Stimulated activated CD8-positive, alpha-beta memory T cell treated with anti-CD3 and anti-CD28 coated beads, Interleukin-4, amount 100 ng/mL, for 24 hours (primary cell): ENCODE data around the gene PSME2.

Source experiments
- DNase-seq: peaks from one replicate; pipeline ENCODE4 v3.0.0-alpha.2; 2020; ENCODE audit warnings: low read depth

Gene PSME2, protein sequence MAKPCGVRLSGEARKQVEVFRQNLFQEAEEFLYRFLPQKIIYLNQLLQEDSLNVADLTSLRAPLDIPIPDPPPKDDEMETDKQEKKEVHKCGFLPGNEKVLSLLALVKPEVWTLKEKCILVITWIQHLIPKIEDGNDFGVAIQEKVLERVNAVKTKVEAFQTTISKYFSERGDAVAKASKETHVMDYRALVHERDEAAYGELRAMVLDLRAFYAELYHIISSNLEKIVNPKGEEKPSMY

DNA sequence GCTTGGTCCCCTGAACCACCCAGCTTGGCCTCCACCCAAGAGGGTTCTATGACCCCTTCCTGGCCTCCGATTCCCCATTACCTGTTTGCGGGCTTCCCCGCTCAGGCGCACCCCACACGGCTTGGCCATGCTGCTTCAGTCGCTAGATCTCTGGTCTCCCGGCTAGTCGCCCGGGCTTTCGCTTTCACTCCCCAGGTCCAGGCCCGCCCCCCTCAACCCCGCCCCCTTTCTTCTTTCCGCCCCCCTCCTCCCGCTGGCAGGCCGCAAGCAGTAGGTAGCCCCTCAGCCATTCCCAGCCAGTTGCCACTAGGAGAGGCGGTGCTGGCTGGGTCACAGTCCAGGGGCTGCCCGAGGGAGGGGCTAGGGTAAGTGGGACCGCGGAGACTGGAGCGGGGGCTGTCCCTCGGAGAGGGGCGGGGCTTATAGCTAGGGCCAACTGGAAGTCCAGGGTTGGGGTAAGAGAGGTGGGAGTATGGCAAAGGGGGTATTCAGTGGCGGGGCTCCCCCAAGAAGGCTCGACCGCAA, at the start of gene PSME2:
TSS of gene PSME2 (minus strand) at position 158 of the 525 bp plus-strand sequence. CDS start at position 129, 29 bp downstream.
- peak; percentile 85 for DNase-seq

DNA sequence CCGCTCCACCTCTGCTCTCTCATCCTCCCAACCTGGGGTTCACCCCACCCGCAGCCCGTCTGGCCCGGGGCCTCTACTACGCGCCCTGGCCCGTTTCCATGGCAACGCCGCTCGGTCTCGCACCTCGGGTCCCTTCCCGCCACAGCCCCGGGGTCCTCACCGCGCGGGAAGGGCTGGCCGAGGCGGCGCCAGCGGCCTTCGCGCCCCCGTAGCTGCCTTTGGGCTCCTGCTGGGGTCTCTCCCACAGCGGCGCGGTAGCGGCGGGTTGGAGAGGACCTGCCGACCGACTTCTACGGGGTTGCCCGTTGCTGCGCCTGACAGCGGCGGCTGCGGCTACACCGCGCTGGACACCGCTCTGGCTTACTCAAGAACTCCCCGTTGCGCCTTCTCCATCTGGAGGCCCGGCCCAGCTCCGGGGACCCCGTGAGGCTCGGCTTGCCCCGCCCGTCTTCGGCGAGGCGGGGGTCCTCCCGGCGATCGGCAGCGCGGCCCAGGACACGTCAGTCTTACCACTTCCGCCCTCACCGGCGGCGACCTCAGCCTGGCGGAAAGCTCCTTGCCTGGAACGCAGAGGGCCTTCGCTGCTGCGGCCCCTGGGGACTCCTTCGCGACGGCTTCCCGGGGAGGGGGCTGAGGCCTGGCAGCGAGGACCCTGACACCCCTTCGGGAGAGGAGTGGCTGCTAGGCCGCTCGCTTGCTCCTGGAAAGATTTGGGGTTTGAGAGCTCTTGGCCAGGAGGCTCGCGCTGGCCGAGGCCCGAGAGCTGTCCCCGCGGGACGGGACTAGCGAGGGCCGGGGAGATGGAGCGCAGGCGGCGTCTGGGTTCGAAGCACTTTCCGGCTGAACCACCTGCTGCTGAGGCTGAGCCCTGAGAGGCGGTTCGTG, 49.0 kb upstream of the PSME2 start, which contains the start of gene TM9SF1:
TSS of gene TM9SF1 (minus strand) at position 256 of the 885 bp plus-strand sequence. CDS start 422 bp downstream, outside the sequence.
- DNase-seq: peak; percentile 79

GRCh38 chr14:24194873-24195185, 48.4 kb upstream of the PSME2 start:
- DNase-seq: no peak

DNA sequence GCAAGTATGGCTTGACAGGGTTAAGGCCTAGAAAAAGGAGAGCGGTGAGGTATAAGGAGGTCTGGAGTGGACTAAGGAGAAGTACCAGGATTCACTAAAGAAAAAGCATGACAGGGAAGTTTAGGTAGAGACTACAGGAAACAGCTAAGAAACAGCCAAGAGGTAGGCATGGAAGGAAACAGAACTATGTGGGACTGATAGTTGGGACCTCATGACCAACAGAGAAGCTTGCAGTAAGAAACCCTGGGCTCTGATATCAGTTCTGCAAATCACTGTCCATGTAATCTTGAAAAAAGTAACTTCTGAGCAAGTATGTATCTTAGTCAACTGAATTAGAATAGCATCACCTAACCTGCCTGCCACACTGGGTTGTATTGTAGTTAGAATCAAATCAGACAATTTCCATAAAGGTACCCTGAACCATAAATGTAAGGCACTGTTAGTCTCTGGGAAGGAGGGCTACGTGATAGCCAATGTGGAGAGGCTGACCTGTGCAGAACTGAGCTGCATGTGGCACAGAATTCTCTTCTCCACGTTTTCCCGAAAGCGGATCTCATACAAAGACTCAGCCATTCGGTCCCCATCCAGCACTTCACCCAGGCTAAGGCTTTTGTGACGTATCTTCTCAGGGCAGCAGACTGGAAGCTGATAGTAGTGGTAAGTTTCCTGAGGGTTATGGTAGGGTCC, 47.9 kb upstream of the PSME2 start:
- no peak for DNase-seq

DNA sequence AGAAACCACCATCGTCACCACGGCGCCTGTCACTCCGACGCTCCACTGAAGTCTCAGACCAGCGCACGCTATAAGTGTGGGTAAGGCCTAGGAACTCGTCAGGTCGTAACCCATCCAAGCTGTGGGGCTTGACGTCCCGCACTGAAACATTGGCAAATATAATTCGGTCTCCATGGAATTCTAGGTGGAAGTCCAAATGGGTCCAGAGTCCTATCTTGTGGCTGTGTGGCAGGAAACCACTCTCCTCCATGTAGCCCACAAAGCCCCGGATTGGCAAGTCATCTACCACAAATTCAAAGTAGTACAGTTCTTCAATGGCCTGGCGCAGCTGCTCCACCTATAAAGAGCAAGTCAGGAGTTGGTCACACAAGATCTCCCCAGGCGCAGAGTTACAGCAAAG, 46.5 kb upstream of the PSME2 start:
- DNase-seq: no peak

DNA sequence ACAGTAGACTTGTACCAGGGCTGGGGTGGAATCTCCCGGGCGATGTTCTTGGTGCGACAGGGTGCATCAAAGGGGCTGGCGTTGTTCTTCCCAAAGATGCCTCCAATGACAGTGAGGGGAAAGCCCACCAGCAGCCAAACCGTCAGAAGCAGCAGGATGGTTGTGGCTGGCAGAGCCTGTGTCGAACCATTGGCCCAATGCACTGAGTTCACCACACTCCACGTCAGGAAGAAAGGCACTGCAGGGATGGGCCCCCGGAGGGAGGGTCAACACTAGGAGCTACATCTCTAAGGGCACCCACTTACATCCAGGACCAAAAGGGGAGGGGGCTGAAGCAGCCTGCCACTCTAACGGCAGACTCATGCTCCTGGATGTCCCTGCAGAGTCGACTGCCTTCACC, 44.0 kb upstream of the PSME2 start:
- DNase-seq: no peak

GRCh38 chr14:24189460-24189859, 43.0 kb upstream of the PSME2 start:
- no peak for DNase-seq

DNA sequence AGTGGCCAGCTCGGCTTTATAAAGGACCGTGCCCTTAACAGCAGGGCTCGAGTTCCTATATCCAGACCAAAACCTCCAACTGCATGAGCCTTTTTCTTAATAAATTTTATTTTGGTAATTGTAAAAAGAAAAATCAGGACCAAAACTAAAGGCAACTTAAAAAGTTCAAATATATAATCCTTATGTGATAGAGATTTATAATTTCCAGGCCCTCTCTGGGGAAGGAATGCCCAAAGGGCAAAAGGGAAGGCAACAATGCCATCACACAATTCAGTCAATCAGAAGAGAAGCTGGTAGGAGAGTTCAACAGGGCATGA, 42.6 kb upstream of the PSME2 start:
- no peak for DNase-seq

DNA sequence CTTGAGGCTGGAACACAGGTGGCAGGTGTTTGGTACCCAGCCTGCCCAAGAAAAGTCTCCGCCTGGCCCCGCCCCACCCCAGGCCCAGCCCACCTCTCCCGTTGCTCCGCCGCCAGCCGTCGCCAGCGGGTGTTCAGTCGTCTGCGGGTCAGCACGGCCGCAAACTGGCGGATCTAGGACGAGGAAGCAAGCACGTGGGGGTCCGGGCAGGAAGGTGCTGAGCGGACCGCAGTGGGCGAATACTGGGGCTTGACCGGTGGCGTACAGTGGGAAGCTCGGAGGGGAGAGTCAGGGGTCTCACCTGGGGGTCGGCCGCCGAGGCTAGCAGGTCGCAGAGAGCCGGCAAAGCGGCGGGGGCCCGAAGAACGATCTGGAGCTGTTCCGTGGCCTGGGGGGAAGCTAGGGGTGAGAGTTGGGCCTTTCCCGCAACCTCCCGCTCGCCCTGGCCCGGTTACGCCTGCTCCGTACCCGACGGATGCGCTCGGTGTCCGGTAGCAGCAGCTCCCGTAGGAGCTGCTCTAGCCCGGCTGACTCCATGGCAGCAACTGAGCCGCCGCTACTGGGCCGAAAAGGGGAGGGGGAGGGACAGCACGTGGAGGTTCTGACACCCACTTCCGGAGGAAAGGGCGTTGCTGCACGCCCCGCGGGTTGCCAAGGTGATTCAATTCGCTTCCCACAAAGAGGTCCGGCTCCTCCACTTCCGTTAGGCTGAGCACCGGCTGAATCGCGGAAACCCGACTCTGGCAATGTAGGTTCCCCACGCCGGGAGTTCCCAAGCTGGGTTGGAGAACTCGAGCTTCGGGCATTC, 42.0 kb upstream of the PSME2 start, which contains the start of gene IPO4:
TSS of gene IPO4 (minus strand) at position 566 of the 808 bp plus-strand sequence. CDS start at position 537, 29 bp downstream.
- peak; percentile 92 for DNase-seq

- DNase-seq: no peak
These were observed 41.1 kb upstream of the PSME2 start for GRCh38 chr14:24187539-24187915.

- no peak for DNase-seq
These were observed 40.6 kb upstream of the PSME2 start for GRCh38 chr14:24186831-24187538.

DNA sequence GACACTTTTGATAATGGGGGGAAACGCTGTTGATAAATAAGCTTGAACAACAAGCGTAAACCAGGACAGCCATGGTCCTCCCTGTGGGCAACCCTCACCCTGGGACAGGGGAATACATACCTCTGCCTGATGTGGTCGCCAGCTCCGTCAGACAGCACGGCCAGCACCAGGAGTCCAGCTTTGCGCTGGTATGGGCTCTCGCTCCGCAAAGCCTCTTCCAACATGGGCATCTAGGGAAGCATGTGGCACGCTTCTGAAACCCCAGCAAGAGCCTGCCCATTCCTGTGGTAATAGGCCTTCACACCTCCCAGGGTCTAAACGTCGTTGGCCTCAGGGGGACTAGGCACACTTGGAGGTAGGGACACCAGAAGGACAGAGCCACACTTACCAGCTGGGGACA, 39.3 kb upstream of the PSME2 start:
- no peak for DNase-seq

- DNase-seq: no peak
These were observed 38.6 kb upstream of the PSME2 start for GRCh38 chr14:24185026-24185425.

GRCh38 chr14:24184104-24184970, 37.9 kb upstream of the PSME2 start:
- no peak for DNase-seq

DNA sequence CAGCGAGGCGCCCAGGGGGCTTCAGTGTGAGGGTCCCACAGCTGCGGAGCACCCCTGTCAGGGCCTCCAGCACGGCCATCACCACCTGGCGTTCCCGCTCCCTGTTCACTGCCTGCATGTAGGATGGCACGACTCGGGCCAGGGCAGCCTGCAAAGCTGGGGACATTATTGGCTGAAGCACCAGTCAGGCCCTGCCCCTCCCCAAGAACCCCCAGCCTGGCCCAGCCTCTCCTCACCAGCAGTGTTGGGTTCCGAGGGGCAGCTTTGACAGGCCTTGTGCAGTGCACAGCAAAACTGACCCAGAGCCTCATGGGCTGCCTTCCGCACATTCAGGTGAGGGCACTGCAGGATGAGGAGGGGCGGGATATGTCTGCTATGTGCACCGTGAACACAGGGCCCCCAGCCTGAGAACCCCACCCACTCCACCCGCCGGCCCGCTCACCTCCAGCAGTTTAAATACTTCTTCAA, 36.6 kb upstream of the PSME2 start:
- no peak for DNase-seq

DNA sequence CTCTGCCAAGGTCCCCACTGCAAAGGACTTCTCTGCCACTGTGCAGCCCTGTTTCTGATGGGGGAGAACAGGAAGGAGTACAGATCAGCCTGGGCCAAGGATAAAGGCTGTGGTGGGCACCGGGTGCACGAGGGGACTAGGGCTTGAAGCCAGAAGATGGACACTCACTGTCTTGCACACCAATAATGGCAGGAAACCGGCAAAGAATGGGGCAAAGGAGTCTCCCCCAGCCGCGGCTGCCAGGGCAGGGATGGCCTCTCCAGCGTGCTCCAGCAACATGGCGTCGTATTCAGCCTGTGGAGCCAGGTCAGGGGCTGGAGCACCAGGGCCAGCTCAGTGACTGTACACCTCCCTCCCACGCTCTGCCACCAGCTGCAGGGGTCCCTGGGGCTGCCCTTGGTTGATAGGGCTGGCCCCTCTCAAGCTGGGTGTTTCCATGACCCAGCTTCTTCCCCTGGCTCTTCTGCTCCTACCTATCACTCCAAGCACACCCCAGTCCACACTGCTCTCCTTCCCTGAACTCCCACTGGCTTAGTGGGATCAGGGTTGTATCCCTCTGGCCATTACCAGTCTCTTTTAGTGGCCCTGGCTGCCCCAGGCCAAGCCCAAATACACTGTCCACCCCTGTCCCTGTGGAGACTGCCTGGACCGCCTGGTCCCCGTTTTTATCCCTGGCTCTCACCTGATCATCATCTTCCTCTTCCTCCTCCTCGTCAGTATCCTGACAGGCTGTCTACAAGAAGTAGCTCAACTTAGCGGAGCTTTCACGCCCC, 35.9 kb upstream of the PSME2 start:
- DNase-seq: no peak

- DNase-seq: no peak
These were observed 35.1 kb upstream of the PSME2 start for GRCh38 chr14:24181371-24182077.

GRCh38 chr14:24179961-24180796, 33.8 kb upstream of the PSME2 start:
- DNase-seq: no peak
